Measurements from ENCODE around the gene RAB35.

RAB35 gene

GRCh38 chr12:120101617-120102016, 14.9 kb downstream of the RAB35 start:
- no peak overlapping the region for H3K4me3 ChIP-seq (ENCODE audit: insufficient read depth, low read length, poor library complexity, severe bottlenecking)
- H3K9me2 ChIP-seq (replicated peaks; ENCODE audit: insufficient read depth, low read length): no peaks in the 10 kb centered on the region
- H3K9me3 ChIP-seq (ENCODE audit: insufficient read depth, low read length): no peaks in the 10 kb centered on the region
- H3K4me2 ChIP-seq (ENCODE audit: low read depth, low read length, poor library complexity, severe bottlenecking): no peak overlapping the region
- no peaks in the 10 kb centered on the region; the same call in 1 of the 2 replicates for H4K20me1 ChIP-seq (ENCODE audit: low read depth, low read length)
- no peaks in the 10 kb centered on the region for H3K27me3 ChIP-seq (ENCODE audit: low read length)
- no peak for TF ChIP-seq CTCF (IDR thresholded peaks at IDR 0.05; ENCODE audit: insufficient read depth, low read length, poor library complexity, severe bottlenecking)
- TF ChIP-seq EZH2phosphoT487 (conservative IDR thresholded peaks at IDR 0.05; ENCODE audit: low read length): no peak
- no peak overlapping the region for H3K27ac ChIP-seq (ENCODE audit: low read depth, low read length)
- no peak overlapping the region for H2AFZ ChIP-seq (ENCODE audit: low read depth, low read length, severe bottlenecking)
- peaks cover 75% of the 10 kb centered on the region for H3K79me2 ChIP-seq (ENCODE audit: insufficient read depth, low read length)
- H3K36me3 ChIP-seq (ENCODE audit: low read length): no peaks in the 10 kb centered on the region
- no peak overlapping the region for H3K9ac ChIP-seq (ENCODE audit: low read length)
- no peaks in the 10 kb centered on the region for H3F3A ChIP-seq (ENCODE audit: insufficient read depth)

- no peaks in the 10 kb centered on the region; the same call in 1 of the 2 replicates for H4K20me1 ChIP-seq (ENCODE audit: low read depth, low read length)
- H3K79me2 ChIP-seq (ENCODE audit: insufficient read depth, low read length): peaks cover 70% of the 10 kb centered on the region
- no peak overlapping the region for H3K9ac ChIP-seq (ENCODE audit: low read length)
- no peaks in the 10 kb centered on the region for H3K9me2 ChIP-seq (replicated peaks; ENCODE audit: insufficient read depth, low read length)
- H3F3A ChIP-seq (ENCODE audit: insufficient read depth): no peaks in the 10 kb centered on the region
- no peaks in the 10 kb centered on the region for H3K36me3 ChIP-seq (ENCODE audit: low read length)
- H3K4me2 ChIP-seq (ENCODE audit: low read depth, low read length, poor library complexity, severe bottlenecking): no peak overlapping the region
- H3K27me3 ChIP-seq (ENCODE audit: low read length): no peaks in the 10 kb centered on the region
- H2AFZ ChIP-seq (ENCODE audit: low read depth, low read length, severe bottlenecking): no peak overlapping the region
- TF ChIP-seq EZH2phosphoT487 (conservative IDR thresholded peaks at IDR 0.05; ENCODE audit: low read length) (no peak), CTCF (IDR thresholded peaks at IDR 0.05; ENCODE audit: insufficient read depth, low read length, poor library complexity, severe bottlenecking) (no peak)
- no peak overlapping the region for H3K27ac ChIP-seq (ENCODE audit: low read depth, low read length)
- no peak overlapping the region for H3K4me3 ChIP-seq (ENCODE audit: insufficient read depth, low read length, poor library complexity, severe bottlenecking)
- no peaks in the 10 kb centered on the region for H3K9me3 ChIP-seq (ENCODE audit: insufficient read depth, low read length)
Measured at GRCh38 chr12:120101182-120101581, 15.4 kb downstream of the RAB35 start.

- peaks cover 65% of the 10 kb centered on the region for H3K79me2 ChIP-seq (ENCODE audit: insufficient read depth, low read length)
- no peak for TF ChIP-seq CTCF (IDR thresholded peaks at IDR 0.05; ENCODE audit: insufficient read depth, low read length, poor library complexity, severe bottlenecking)
- no peak for TF ChIP-seq EZH2phosphoT487 (conservative IDR thresholded peaks at IDR 0.05; ENCODE audit: low read length)
- H3K9me3 ChIP-seq (ENCODE audit: insufficient read depth, low read length): no peaks in the 10 kb centered on the region
- no peaks in the 10 kb centered on the region for H3K36me3 ChIP-seq (ENCODE audit: low read length)
- no peaks in the 10 kb centered on the region for H3K27me3 ChIP-seq (ENCODE audit: low read length)
- no peak overlapping the region for H3K4me2 ChIP-seq (ENCODE audit: low read depth, low read length, poor library complexity, severe bottlenecking)
- no peak overlapping the region for H2AFZ ChIP-seq (ENCODE audit: low read depth, low read length, severe bottlenecking)
- H3K9me2 ChIP-seq (replicated peaks; ENCODE audit: insufficient read depth, low read length): no peaks in the 10 kb centered on the region
- H3K9ac ChIP-seq (ENCODE audit: low read length): no peak overlapping the region
- no peak overlapping the region for H3K4me3 ChIP-seq (ENCODE audit: insufficient read depth, low read length, poor library complexity, severe bottlenecking)
- H3F3A ChIP-seq (ENCODE audit: insufficient read depth): no peaks in the 10 kb centered on the region
- H3K27ac ChIP-seq (ENCODE audit: low read depth, low read length): no peak overlapping the region
- no peaks in the 10 kb centered on the region; the same call in 1 of the 2 replicates for H4K20me1 ChIP-seq (ENCODE audit: low read depth, low read length)
Measured at GRCh38 chr12:120100630-120101029, 15.9 kb downstream of the RAB35 start.
